GM12865 (cell line): ENCODE measurements around the gene MAN1A1.

Experiments used
- DNase-seq: peaks from one replicate; pipeline ENCODE4 v3.0.0; 2010; ENCODE audit warnings: low read depth
- H3K4me3 ChIP-seq: 2 replicates; pipeline ENCODE4 v1.5.1; 2011; ENCODE audit warnings: mild to moderate bottlenecking, low read depth, low read length, control low read depth
- CTCF ChIP-seq: IDR thresholded peaks from 2 replicates; pipeline ENCODE4 v1.5.1; 2011; ENCODE audit warnings: low read length, control low read depth, low read depth, inconsistent platforms; ENCODE audit not compliant: insufficient read depth; ENCODE audit errors: missing control alignments

MAN1A1 gene

GRCh38 chr6:119284861-119285521 lies 64.6 kb downstream of the MAN1A1 start:
- TF ChIP-seq CTCF, result peak; percentile 26
- no peak overlapping the region for H3K4me3 ChIP-seq
- DNase-seq, result peak; percentile 19

- DNase-seq, result no peak
- TF ChIP-seq CTCF, result no peak
- no peak overlapping the region for H3K4me3 ChIP-seq
Observed at GRCh38 chr6:119283979-119284545, 65.5 kb downstream of the MAN1A1 start.

DNA sequence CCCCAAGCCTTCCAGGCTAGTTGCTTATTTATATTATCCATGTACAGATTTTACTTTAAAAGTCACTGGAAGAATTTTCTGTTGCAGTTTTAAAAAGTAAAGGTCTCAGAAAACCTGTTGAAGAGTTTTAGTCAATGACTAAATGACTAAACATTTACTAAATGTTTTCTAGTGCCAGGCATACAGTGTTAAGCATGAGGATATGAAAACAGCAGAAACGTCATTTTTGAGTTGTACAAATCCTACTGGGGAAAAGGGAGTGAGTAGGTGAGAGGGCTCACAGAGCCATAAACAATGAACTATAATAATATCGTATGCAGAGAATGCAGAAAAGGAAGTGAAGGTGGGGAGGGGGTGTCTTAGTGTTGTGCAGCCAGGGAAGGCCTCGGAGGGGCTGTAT lies 66.3 kb downstream of the MAN1A1 start:
- no peak for TF ChIP-seq CTCF

GRCh38 chr6:119280668-119281067 lies 68.9 kb downstream of the MAN1A1 start:
- H3K4me3 ChIP-seq, result no peak overlapping the region
- no peak for DNase-seq
- TF ChIP-seq CTCF, result no peak

More for the DNA sequence above, 66.3 kb downstream of the MAN1A1 start:
- no peak overlapping the region for H3K4me3 ChIP-seq
- DNase-seq, result no peak

GRCh38 chr6:119280080-119280479 lies 69.5 kb downstream of the MAN1A1 start:
- H3K4me3 ChIP-seq, result no peak overlapping the region
- no peak for TF ChIP-seq CTCF
- no peak for DNase-seq

DNA sequence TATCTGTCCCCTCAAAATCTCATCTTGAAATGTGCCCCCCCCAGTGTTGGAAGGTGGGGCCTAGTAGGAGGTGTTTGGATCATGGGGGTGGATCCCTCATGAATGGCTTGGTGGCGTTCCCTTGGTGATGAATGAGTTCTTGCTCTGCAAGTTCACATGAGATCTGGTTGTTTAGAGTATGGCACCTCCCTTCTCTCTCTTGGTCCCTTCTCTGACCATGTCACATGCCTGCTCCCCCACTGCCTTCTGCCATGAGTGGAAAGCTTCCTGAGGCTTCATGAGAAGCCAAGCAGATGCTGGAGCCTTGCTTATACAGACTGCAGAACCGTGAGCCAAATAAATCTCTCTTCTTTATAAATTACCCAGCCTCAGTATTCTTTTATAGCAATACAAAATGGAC lies 70.9 kb downstream of the MAN1A1 start:
- DNase-seq, result no peak
- H3K4me3 ChIP-seq, result no peak overlapping the region
- no peak for TF ChIP-seq CTCF

GRCh38 chr6:119277052-119277451 lies 72.5 kb downstream of the MAN1A1 start:
- no peak for DNase-seq
- H3K4me3 ChIP-seq, result no peak overlapping the region
- TF ChIP-seq CTCF, result no peak
